ENCODE measurements around the gene HS2ST1.

DNA sequence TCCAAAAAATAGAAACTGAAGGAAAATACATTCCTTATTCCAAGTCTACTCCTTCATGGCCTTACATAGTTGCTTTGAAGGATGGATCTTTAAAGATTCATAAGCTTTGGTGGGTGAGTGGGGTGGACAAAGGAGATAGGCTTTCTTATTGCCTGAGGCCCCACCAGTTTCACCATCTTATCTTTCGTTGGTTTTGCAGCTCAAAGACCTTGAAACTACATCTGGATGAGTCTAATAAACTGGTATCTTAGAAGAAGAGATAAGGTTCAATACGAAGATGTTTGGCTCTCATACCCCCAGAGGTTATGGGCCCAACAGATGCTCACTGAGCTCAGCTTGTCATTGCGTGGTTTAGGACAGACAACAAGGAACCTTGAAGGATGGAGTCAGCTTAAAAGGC is 201.5 kb downstream of the HS2ST1 start:
- TF ChIP-seq, protein P1, sequence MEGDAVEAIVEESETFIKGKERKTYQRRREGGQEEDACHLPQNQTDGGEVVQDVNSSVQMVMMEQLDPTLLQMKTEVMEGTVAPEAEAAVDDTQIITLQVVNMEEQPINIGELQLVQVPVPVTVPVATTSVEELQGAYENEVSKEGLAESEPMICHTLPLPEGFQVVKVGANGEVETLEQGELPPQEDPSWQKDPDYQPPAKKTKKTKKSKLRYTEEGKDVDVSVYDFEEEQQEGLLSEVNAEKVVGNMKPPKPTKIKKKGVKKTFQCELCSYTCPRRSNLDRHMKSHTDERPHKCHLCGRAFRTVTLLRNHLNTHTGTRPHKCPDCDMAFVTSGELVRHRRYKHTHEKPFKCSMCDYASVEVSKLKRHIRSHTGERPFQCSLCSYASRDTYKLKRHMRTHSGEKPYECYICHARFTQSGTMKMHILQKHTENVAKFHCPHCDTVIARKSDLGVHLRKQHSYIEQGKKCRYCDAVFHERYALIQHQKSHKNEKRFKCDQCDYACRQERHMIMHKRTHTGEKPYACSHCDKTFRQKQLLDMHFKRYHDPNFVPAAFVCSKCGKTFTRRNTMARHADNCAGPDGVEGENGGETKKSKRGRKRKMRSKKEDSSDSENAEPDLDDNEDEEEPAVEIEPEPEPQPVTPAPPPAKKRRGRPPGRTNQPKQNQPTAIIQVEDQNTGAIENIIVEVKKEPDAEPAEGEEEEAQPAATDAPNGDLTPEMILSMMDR (IDR thresholded peaks at IDR 0.05): no peak
- TF ChIP-seq POLR2AphosphoS5 (IDR thresholded peaks at IDR 0.05) (no peak), POLR2A (IDR thresholded peaks at IDR 0.05) (no peak)
